Measurements from ENCODE around the gene CXCR2.

CXCR2 gene

DNA sequence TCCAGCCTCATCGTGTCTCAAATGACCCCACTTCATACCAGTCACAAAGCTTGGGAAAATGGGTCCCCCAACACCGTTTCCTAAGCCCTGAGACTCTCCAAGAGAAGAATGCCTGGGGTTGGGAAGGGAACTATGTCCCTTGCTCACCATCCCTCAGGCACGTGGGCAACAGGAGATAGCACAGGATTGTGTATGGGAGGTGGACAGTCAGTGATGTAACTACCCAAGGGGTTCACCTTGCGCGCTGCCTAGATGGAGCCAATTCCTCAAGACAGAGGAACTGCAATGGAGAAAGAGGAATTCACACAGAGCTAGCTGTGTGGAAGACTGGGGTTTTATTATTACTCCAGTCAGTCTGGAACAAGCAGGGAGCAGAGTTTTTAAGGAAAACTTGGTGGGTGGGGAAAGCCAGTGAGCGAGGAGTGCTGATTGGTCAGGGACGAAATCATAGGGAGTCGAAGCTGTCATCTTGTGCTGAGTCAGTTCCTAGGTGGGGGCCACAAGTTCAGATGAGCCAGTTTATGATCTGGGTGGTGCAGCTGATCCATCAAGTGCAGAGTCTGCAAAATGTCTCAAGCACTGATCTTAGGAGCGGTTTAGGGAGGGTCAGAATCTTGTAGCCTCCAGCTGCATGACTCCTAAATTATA is 54.8 kb downstream of the CXCR2 start:
- DNase-seq = no peak

DNA sequence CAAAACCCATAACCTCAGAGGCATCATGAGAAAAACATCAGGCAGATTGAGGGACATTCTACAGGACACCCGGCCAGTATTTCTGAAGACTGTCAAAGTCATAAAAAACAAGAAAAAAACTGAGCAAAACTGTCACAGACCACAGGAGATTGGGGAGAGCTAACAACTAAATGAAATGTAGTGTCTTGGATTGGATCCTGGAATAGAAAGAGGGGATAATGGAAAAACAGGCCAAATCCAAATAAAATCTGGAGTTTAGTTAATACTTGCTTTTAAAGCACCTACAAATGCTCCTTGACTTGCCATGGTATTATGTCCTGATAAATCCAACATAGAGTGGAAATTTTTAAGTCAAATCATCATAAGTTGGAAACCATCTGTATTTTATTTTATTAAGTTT is 58.5 kb downstream of the CXCR2 start:
- no peak for DNase-seq

- peak in 32 of 58 donors; percentile 1 to 42 (median 10) for DNase-seq
These were observed 60.5 kb downstream of the CXCR2 start for GRCh38 chr2:218186355-218186766.
